Activated naive CD4-positive, alpha-beta T cell treated with anti-CD3 and anti-CD28 coated beads, Interleukin-2, amount 50 U/mL, for 24 hours (primary cell): Measurements from ENCODE around the gene LINGO4.

Source experiments
- H3K27ac Mint-ChIP-seq: one replicate; pipeline ENCODE4 v1.8.0; 2021; ENCODE audit warnings: mild to moderate bottlenecking, mixed read lengths
- H3K27me3 Mint-ChIP-seq: one replicate; pipeline ENCODE4 v1.8.0; 2021; ENCODE audit warnings: mixed read lengths
- H3K36me3 Mint-ChIP-seq: one replicate; pipeline ENCODE4 v1.8.0; 2021; ENCODE audit warnings: mixed read lengths
- H3K4me1 Mint-ChIP-seq: one replicate; pipeline ENCODE4 v1.8.0; 2021; ENCODE audit warnings: mixed read lengths
- H3K4me3 Mint-ChIP-seq: one replicate; pipeline ENCODE4 v1.8.0; 2021; ENCODE audit warnings: mild to moderate bottlenecking, mixed read lengths
- H3K9me3 Mint-ChIP-seq: one replicate; pipeline ENCODE4 v1.8.0; 2021; ENCODE audit warnings: mixed read lengths

LINGO4 gene

DNA sequence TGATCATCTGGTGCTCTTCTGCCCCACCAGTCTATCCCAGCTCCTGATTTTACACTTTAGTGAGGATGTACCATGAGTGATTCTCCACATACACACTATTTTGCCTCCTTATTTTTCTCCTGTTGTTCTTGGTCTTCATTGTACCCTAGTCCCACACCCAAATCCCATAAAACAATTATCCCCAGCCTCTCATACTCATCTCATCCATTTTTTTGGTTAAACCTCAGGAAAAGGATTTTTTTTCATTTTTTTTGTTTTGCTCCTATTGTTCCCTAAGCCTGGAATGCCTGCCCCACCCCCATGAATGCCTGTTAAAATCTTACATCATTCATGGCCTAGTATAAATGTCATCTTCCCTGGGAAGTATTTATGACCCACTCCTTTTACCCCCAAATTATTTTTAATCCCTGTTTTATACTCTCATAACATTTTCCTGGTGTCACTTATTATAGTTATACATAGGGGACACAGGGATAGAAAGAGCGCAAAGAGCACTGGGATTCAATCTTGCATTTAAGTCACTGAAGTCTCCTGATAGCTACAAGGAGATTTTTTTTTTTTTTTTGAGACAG, 4.9 kb upstream of the LINGO4 start:
- H3K36me3 Mint-ChIP-seq, result no peaks in the 10 kb centered on the region
- no peaks in the 10 kb centered on the region for H3K9me3 Mint-ChIP-seq
- H3K27ac Mint-ChIP-seq, result no peak overlapping the region
- no peaks in the 10 kb centered on the region for H3K4me1 Mint-ChIP-seq
- H3K27me3 Mint-ChIP-seq, result no peaks in the 10 kb centered on the region
- no peak overlapping the region for H3K4me3 Mint-ChIP-seq

DNA sequence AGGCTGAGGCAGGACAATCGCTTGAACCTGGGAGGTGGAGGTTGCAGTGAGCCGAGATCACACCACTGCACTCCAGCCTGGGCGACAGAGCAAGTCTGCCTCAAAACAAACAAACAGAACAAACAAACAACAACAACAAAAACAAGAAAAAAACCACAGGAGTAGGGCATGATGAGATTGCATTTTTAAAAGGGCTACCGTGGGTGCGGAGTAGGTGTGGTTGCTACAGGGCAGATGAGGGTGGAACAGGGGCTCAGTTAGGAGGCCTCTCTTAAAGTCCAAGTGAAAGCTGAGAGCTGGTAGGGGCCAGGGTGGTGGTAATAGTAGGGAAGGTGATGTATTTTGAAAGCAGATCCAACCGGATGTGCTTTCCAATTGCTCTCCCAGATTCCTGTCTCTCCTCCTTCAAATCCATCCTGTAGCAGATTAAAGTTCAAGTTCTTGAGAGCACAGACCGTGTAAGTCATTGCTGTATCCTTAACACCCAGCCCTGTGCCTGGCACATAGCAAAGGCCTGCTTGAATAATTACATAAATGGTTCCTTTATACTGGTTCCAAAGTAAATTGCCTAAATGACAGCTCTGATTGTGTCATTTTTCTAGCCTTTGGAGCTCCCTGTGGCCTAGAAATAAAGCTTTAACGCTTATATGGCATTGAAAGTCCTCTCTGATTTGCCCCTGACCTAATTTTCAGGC, 4.2 kb upstream of the LINGO4 start:
- H3K4me1 Mint-ChIP-seq, result no peaks in the 10 kb centered on the region
- no peaks in the 10 kb centered on the region for H3K36me3 Mint-ChIP-seq
- H3K27me3 Mint-ChIP-seq, result no peaks in the 10 kb centered on the region
- no peak overlapping the region for H3K27ac Mint-ChIP-seq
- no peak overlapping the region for H3K4me3 Mint-ChIP-seq
- H3K9me3 Mint-ChIP-seq, result no peaks in the 10 kb centered on the region

DNA sequence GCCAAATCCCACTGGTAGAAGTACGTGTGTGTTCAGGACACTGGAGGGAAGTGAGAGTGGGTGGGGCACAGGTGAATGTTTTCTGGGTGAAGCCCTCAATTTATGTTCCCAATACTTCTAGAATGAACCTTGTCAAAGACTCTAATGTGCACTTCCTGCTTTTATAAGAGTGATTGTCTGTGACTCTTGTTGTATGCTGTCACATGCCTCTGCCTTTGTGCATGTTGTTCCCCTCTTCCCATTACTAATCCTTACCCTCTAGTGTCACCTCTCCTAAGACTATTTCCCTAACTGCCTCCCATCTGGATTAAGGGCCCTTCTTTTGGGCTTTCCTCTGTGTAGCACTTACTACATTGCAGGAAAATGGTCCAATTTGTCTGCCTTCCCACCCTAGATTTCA, 2.5 kb upstream of the LINGO4 start:
- Mint-ChIP-seq H3K4me3 (no peak overlapping the region), H3K36me3 (no peaks in the 10 kb centered on the region), H3K27ac (no peak overlapping the region), H3K27me3 (no peaks in the 10 kb centered on the region), H3K4me1 (no peaks in the 10 kb centered on the region), H3K9me3 (no peaks in the 10 kb centered on the region)

DNA sequence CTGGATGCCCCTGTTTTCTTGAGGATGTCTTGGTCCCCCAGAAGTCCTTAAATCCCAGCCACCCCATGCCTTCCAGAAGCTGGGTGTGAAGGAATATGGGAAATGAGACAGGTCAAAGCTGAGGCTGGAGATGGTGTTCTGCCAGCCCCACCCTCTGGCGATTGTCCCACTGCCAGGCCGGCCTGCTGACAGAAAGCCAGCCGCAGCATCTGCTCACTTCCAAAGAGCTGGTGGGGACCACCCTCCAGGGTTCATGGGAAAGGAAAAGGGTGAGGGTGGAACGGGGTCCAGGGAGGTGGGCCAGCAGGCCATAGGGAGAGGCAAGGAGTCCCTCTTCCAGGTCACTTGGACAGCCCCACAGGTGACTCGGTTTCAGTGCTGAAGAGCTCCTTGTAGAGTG, 1.9 kb upstream of the LINGO4 start:
- no peak overlapping the region for H3K4me3 Mint-ChIP-seq
- no peak overlapping the region for H3K27ac Mint-ChIP-seq
- no peaks in the 10 kb centered on the region for H3K36me3 Mint-ChIP-seq

DNA sequence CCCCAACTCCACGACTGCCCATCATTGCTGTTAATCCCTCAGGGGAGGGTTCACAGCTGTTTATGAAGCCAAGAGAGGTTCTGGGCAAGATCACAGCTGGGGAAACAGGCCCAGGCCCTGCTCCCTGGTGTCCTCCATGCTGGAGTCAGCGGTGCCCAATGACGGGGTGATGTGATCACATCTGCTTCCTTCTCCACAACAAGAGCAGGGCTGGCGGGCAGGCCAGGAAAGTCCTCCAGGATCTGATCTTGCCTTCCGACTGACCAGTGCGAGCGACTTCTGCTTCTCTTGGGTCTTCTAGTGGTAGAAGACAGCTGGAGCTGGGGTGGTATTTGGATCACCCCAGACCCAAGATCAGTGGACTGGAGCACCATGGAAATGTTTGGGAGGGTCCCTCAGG, 951 bp upstream of the LINGO4 start:
- no peak overlapping the region for H3K27ac Mint-ChIP-seq
- no peak overlapping the region for H3K4me3 Mint-ChIP-seq
- H3K9me3 Mint-ChIP-seq, result no peaks in the 10 kb centered on the region
- no peaks in the 10 kb centered on the region for H3K36me3 Mint-ChIP-seq
- no peaks in the 10 kb centered on the region for H3K27me3 Mint-ChIP-seq
- H3K4me1 Mint-ChIP-seq, result no peaks in the 10 kb centered on the region

More for the DNA sequence above, 1.9 kb upstream of the LINGO4 start:
- Mint-ChIP-seq H3K4me1 (no peaks in the 10 kb centered on the region), H3K27me3 (no peaks in the 10 kb centered on the region), H3K9me3 (no peaks in the 10 kb centered on the region)

GRCh38 chr1:151803915-151804314, 1.3 kb downstream of the LINGO4 start:
- Mint-ChIP-seq H3K9me3 (no peaks in the 10 kb centered on the region), H3K36me3 (peaks cover 1% of the 10 kb centered on the region), H3K27ac (no peak overlapping the region), H3K4me1 (no peaks in the 10 kb centered on the region), H3K27me3 (no peaks in the 10 kb centered on the region), H3K4me3 (no peak overlapping the region)

DNA sequence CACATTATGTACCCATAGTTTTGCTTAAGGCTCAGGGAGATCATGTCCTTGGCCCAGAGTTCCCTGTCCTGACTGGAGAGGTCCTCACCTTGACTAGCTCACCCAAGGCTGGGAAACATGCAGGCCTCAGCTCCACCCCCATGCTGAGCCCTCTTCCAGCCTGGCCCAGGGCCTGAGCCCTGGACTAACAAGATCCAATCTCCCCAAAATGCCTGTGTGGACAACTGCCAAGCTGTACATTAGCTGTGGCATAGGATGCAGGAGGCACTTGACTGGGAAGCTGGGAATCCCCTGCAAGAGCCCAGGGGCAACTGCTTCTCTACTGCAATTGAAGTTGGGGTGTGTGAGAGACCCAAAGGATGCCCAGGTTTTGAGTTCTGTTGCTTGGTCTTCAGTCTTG, 2.1 kb downstream of the LINGO4 start:
- Mint-ChIP-seq H3K4me1 (no peaks in the 10 kb centered on the region), H3K9me3 (no peaks in the 10 kb centered on the region), H3K4me3 (no peak overlapping the region), H3K36me3 (peaks cover 4% of the 10 kb centered on the region), H3K27ac (no peak overlapping the region), H3K27me3 (no peaks in the 10 kb centered on the region)

GRCh38 chr1:151802372-151802771, 2.8 kb downstream of the LINGO4 start:
- H3K27me3 Mint-ChIP-seq, result no peaks in the 10 kb centered on the region
- no peaks in the 10 kb centered on the region for H3K9me3 Mint-ChIP-seq
- no peaks in the 10 kb centered on the region for H3K4me1 Mint-ChIP-seq
- no peak overlapping the region for H3K27ac Mint-ChIP-seq
- peaks cover 4% of the 10 kb centered on the region for H3K36me3 Mint-ChIP-seq
- no peak overlapping the region for H3K4me3 Mint-ChIP-seq

- Mint-ChIP-seq H3K27ac (no peak overlapping the region), H3K9me3 (no peaks in the 10 kb centered on the region), H3K27me3 (no peaks in the 10 kb centered on the region), H3K4me1 (no peaks in the 10 kb centered on the region), H3K36me3 (peaks cover 4% of the 10 kb centered on the region), H3K4me3 (no peak overlapping the region)
These were observed 3.4 kb downstream of the LINGO4 start for GRCh38 chr1:151801846-151802245.

DNA sequence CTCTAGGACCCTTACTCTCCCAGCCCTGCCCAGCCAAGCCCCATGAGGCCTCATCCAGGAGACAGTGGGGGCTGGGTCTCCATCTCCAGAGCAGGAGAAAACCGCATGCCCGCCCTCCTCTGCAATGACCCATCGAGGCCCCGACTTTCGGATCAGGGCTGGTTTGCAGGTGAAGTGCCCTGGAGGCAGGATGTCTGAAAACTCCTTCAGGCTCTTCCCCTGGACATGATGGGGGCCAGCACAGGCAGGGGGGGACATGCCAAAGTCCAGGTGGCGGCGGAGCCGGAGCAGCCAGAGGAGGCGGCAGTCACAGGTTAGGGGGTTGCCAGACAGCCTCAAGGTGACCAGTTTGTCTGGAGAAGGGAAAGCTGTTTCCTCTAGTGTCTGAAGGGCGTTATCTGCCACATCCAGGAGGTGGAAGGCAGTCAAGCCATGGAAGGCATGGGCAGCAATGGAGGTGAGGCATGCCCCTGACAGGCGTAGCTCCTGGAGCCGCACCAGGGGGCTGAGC, 3.9 kb downstream of the LINGO4 start:
- H3K9me3 Mint-ChIP-seq, result no peaks in the 10 kb centered on the region
- H3K27ac Mint-ChIP-seq, result no peak overlapping the region
- peaks cover 4% of the 10 kb centered on the region for H3K36me3 Mint-ChIP-seq
- no peaks in the 10 kb centered on the region for H3K4me1 Mint-ChIP-seq
- H3K27me3 Mint-ChIP-seq, result no peaks in the 10 kb centered on the region
- H3K4me3 Mint-ChIP-seq, result no peak overlapping the region

DNA sequence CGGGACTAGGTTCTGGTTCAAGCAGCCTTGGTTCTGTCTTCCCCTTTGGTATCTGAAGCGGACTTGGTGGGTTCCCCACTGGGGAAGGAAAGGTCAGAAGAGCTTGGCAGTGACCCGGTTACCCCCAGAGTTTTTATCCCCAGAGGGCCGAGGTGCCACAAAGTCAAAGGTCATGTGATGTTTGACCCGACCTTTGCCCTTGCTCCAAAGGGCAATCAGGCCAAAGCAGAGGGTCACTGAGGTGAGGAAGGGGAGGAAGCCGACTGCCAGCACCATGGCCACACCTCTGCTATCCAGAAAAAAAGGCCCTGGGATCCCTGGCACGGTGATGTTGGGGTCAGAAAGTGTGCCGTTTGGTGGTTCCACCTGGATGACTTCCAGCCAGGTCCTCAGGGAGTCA, 4.4 kb downstream of the LINGO4 start:
- no peaks in the 10 kb centered on the region for H3K27me3 Mint-ChIP-seq

GRCh38 chr1:151799179-151800022, 5.8 kb downstream of the LINGO4 start:
- no peaks in the 10 kb centered on the region for H3K4me1 Mint-ChIP-seq
- H3K9me3 Mint-ChIP-seq, result no peaks in the 10 kb centered on the region
- peaks cover 4% of the 10 kb centered on the region for H3K36me3 Mint-ChIP-seq
- H3K27ac Mint-ChIP-seq, result no peak overlapping the region
- H3K27me3 Mint-ChIP-seq, result no peaks in the 10 kb centered on the region
- H3K4me3 Mint-ChIP-seq, result no peak overlapping the region

More for the DNA sequence above, 4.4 kb downstream of the LINGO4 start:
- Mint-ChIP-seq H3K4me3 (no peak overlapping the region), H3K27ac (no peak overlapping the region), H3K4me1 (no peaks in the 10 kb centered on the region), H3K36me3 (peaks cover 4% of the 10 kb centered on the region), H3K9me3 (no peaks in the 10 kb centered on the region)

GRCh38 chr1:151798571-151798970, 6.6 kb downstream of the LINGO4 start:
- Mint-ChIP-seq H3K27me3 (no peaks in the 10 kb centered on the region), H3K9me3 (no peaks in the 10 kb centered on the region), H3K4me3 (no peak overlapping the region), H3K4me1 (no peaks in the 10 kb centered on the region), H3K27ac (no peak overlapping the region), H3K36me3 (peaks cover 6% of the 10 kb centered on the region)

DNA sequence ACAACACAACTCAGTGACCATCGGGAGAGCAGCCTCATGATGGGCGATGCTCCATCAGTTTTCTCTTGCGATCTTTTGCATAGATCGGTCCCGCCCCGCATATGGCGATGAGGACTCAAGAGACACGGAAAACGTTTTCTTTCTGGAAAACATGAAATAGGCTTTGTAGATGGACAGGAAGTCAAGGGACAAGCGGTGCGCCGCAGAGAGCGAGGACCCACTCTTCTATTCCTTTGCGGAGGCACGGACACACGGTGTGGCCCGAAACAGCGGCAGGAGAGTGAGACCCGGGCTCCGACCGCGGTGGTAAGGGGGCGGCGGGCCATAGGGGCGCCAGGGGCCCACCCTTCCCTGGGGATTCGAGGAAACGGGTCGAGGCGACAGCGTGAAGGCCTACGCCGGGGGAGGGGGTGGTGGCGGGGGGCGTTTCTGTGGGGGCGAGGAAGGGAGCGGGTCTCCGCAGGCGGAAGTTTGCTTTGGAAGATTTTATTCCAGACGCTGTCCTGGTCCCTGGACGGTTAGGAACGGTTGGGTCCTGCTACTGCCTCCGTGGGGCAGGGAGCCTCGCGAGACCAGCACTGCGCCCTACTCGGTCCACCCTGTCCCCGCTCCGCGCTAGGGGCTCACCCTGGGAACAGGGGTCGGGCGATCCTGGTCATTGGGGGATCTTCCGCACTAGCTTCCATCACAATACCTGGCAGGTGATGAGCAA, 14.1 kb downstream of the LINGO4 start:
- Mint-ChIP-seq H3K4me3 (peak overlapping the region; percentile 98), H3K27me3 (no peaks in the 10 kb centered on the region), H3K9me3 (no peaks in the 10 kb centered on the region), H3K36me3 (peaks cover 2% of the 10 kb centered on the region), H3K27ac (peak overlapping the region; percentile 96), H3K4me1 (peaks cover 34% of the 10 kb centered on the region)

GRCh38 chr1:151790071-151790939, 14.9 kb downstream of the LINGO4 start, which contains the start of gene TDRKH:
TDRKH (minus strand) TSS chr1:151790500; CDS start chr1:151783022, 7,478 bp downstream.
- Mint-ChIP-seq H3K27ac (peak within 1 kb of the TSS; percentile 96), H3K4me1 (peaks cover 34% of the 10 kb centered on the region), H3K27me3 (no peaks in the 10 kb centered on the region), H3K36me3 (peaks cover 2% of the 10 kb centered on the region), H3K4me3 (peak within 1 kb of the TSS; percentile 98), H3K9me3 (no peaks in the 10 kb centered on the region)
